Left ventricle myocardium inferior (tissue), 1 donor: ENCODE data around the gene CHRNA1. TPM values are rescaled to one million over a fixed set of nuclear protein-coding genes. Genes with fewer than 3 reads are reported as not detected.

Experiments
- DNase-seq: peaks from one replicate; pipeline ENCODE4 v3.0.0-alpha.2; 2020
- H3K27ac ChIP-seq: fragments of 200-600 bp; replicated peaks from 2 replicates; pipeline ENCODE4 v1.8.0; 2021
- H3K27me3 ChIP-seq: fragments of 200-600 bp; 2 replicates; pipeline ENCODE4 v1.8.0; 2021; ENCODE audit warnings: low read depth
- H3K36me3 ChIP-seq: fragments of 200-600 bp; 2 replicates; pipeline ENCODE4 v1.8.0; 2021
- H3K4me1 ChIP-seq: fragments of 200-600 bp; 2 replicates; pipeline ENCODE4 v1.8.0; 2021
- H3K4me3 ChIP-seq: fragments of 200-600 bp; 2 replicates; pipeline ENCODE4 v1.8.0; 2021; ENCODE audit warnings: mild to moderate bottlenecking, moderate library complexity
- H3K9me3 ChIP-seq: fragments of 200-600 bp; replicated peaks from 2 replicates; pipeline ENCODE4 v1.8.0; 2021
- CTCF ChIP-seq: fragments of 200-600 bp; IDR thresholded peaks from 2 replicates; pipeline ENCODE4 v1.8.0; 2021; ENCODE audit warnings: antibody characterized with exemption, mild to moderate bottlenecking, borderline replicate concordance
- intact Hi-C: fragments of 100-400 bp; cut with micrococcal nuclease; formaldehyde crosslinking; loops from one replicate; pipeline ENCODE4 v1.11.0; 2022
- total RNA-seq: library from RNA; stranded (reverse); fragmentation: NEBNext Ultra II Directional; extraction: Animal tissue kit (Norgen Biotek cat#: 25700); gene quantifications from one replicate; pipeline ENCODE4 v1.2.1, GENCODE V29; 2021
- donor health status: DM: no; HTN: yes; CAD: no; lungs with severe emphysema.

CHRNA1 gene
- total RNA-seq, 1 donor from 2014 or later, result 0.33 TPM

- Histone ChIP-seq H3K27me3 (no peaks in the 10 kb centered on the region), H3K4me3 (no peak overlapping the region), H3K9me3 (no peaks in the 10 kb centered on the region), H3K27ac (no peak overlapping the region), H3K36me3 (no peaks in the 10 kb centered on the region), H3K4me1 (peaks cover 20% of the 10 kb centered on the region)
- intact Hi-C loops, result no loop called here
- no peak for TF ChIP-seq CTCF
- no peak for DNase-seq
Measured at GRCh38 chr2:174760845-174761473, 3.3 kb downstream of the CHRNA1 start.

GRCh38 chr2:174759381-174760065, 4.7 kb downstream of the CHRNA1 start:
- intact Hi-C loops, result no loop called here
- H3K4me1 ChIP-seq, result peaks cover 20% of the 10 kb centered on the region
- no peak for DNase-seq
- H3K27me3 ChIP-seq, result no peaks in the 10 kb centered on the region
- no peak overlapping the region for H3K27ac ChIP-seq
- TF ChIP-seq CTCF, result no peak
- H3K9me3 ChIP-seq, result no peaks in the 10 kb centered on the region
- no peaks in the 10 kb centered on the region for H3K36me3 ChIP-seq
- no peak overlapping the region for H3K4me3 ChIP-seq

- Histone ChIP-seq H3K4me1 (peaks cover 6% of the 10 kb centered on the region), H3K36me3 (no peaks in the 10 kb centered on the region), H3K4me3 (no peak overlapping the region), H3K27ac (no peak overlapping the region), H3K27me3 (no peaks in the 10 kb centered on the region), H3K9me3 (no peaks in the 10 kb centered on the region)
- no peak for DNase-seq
- intact Hi-C loops, result no loop called here
- TF ChIP-seq CTCF, result no peak
Measured at GRCh38 chr2:174756743-174757142, 7.5 kb downstream of the CHRNA1 start.

- Histone ChIP-seq H3K36me3 (no peaks in the 10 kb centered on the region), H3K27ac (no peak overlapping the region), H3K27me3 (peaks cover 3% of the 10 kb centered on the region), H3K9me3 (no peaks in the 10 kb centered on the region), H3K4me3 (no peak overlapping the region), H3K4me1 (peaks cover 5% of the 10 kb centered on the region)
- no peak for TF ChIP-seq CTCF
- intact Hi-C loops, result no loop called here
- no peak for DNase-seq
Measured at GRCh38 chr2:174753038-174753633, 11.1 kb downstream of the CHRNA1 start.

- Histone ChIP-seq H3K9me3 (no peaks in the 10 kb centered on the region), H3K27me3 (peaks cover 7% of the 10 kb centered on the region), H3K27ac (no peak overlapping the region), H3K4me3 (no peak overlapping the region), H3K36me3 (no peaks in the 10 kb centered on the region), H3K4me1 (peaks cover 5% of the 10 kb centered on the region)
- TF ChIP-seq CTCF, result no peak
- no peak for DNase-seq
- intact Hi-C loops, result no loop called here
Measured at GRCh38 chr2:174752403-174753037, 11.8 kb downstream of the CHRNA1 start.
